H1 (cell line): Measurements from ENCODE around the gene VPS25. TPM values are rescaled to one million over a fixed set of nuclear protein-coding genes. Genes with fewer than 3 reads are reported as not detected.
A peak's percentile ranks its signal among the peaks of the same experiment; 100 is the strongest.

Source experiments
- CEBPB ChIP-seq: IDR thresholded peaks from 2 replicates; pipeline ENCODE4 v1.6.1; 2012; ENCODE audit warnings: low read depth, low read length
- SAP30 ChIP-seq: fragments of 300-600 bp; sonication (generic); IDR thresholded peaks from 2 replicates; pipeline ENCODE4 v1.7.1; 2012; ENCODE audit warnings: low read length, moderate library complexity, mild to moderate bottlenecking, inconsistent platforms; ENCODE audit not compliant: insufficient read depth, insufficient replicate concordance
- SP1 ChIP-seq: IDR thresholded peaks from 2 replicates; pipeline ENCODE4 v1.6.1; 2011; ENCODE audit warnings: low read depth, low read length
- TAF7 ChIP-seq: optimal IDR thresholded peaks from 2 replicates; pipeline ENCODE3; 2011; ENCODE audit warnings: low read depth, mild to moderate bottlenecking, inconsistent platforms, low read length, moderate library complexity, borderline replicate concordance
- YY1 ChIP-seq: IDR thresholded peaks from 2 replicates; pipeline ENCODE4 v1.6.1; 2011; ENCODE audit warnings: low read depth, mild to moderate bottlenecking, low read length
- polyA plus RNA-seq, 7 experiments: library from polyadenylated mRNA; depleted of rRNA in 3 of 7; stranded (reverse) in 5 of 7; unstranded in 2 of 7; fragments of >200 nt in 5 of 7; fragments of 200-250 nt in 2 of 7; gene quantifications; 1 replicate in 5 of 7; 2 replicates in 1 of 7; 4 replicates in 1 of 7; pipeline versions ENCODE4 v1.2.1 to v1.2.3, GENCODE V29; 2011 to 2013; ENCODE audit warnings: missing spikeins in 2 of 7, mixed read lengths in 2 of 7
- total RNA-seq: library from RNA; stranded (reverse); fragmentation: NEBNext Ultra II Directional; extraction: Animal tissue kit (Norgen Biotek cat#: 25700); gene quantifications from 2 replicates; pipeline ENCODE4 v1.2.1, GENCODE V29; 2021
- TF ChIP-seq, protein P1 (sequence below), 3 experiments: IDR thresholded peaks; 1 replicate in 2 of 3; 2 replicates in 1 of 3; pipeline versions ENCODE4 v1.5.1 to v1.6.1; 2011; ENCODE audit warnings: low read length in 3 of 3, mild to moderate bottlenecking in 3 of 3, inconsistent platforms in 2 of 3, low read depth in 1 of 3, moderate library complexity in 1 of 3; ENCODE audit not compliant: insufficient read depth in 1 of 3; ENCODE audit errors: control extremely low read depth in 1 of 3

VPS25 gene
- total and polyA plus RNA-seq, 2 of the 8 experiments (the other 6 are each of a cell fraction or from before 2014, with no cell fraction given) = 88.2 to 188 TPM

DNA sequence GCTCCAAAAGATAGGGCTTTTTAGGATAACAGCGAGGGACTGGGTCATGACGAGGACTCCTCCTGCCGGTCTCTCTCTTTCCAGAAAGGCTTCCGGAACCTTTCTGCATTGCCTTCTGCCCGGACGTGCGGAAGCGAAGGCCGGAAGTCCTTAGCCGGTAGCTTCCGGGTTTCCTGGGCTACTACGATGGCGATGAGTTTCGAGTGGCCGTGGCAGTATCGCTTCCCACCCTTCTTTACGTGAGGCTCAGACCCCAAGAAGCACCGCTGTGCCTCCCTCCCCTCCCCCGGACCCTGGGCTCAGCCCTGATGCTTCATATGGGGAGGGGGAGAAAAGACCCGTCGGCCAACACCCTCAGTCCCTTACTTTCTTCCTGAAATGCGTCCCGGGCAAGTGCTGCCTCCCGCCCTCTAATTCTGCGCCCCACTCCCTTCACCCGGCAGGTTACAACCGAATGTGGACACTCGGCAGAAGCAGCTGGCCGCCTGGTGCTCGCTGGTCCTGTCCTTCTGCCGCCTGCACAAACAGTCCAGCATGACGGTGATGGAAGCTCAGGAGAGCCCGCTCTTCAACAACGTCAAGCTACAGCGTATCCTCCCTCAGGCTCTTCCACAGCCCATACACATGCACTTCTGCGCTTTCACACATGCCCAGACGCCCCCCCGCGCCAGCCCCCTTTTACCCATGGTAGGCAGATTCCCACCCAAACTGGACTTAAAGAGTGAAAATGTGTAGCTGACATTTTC is at the start of gene VPS25 (continued):
- TF ChIP-seq YY1 (peak; percentile 66), SP1 (peak; percentile 61; the same call in 1 of the 2 replicates), CEBPB (no peak), TAF7 (peak; percentile 94), SAP30 (peak; percentile 28)
- TF ChIP-seq, protein P1, sequence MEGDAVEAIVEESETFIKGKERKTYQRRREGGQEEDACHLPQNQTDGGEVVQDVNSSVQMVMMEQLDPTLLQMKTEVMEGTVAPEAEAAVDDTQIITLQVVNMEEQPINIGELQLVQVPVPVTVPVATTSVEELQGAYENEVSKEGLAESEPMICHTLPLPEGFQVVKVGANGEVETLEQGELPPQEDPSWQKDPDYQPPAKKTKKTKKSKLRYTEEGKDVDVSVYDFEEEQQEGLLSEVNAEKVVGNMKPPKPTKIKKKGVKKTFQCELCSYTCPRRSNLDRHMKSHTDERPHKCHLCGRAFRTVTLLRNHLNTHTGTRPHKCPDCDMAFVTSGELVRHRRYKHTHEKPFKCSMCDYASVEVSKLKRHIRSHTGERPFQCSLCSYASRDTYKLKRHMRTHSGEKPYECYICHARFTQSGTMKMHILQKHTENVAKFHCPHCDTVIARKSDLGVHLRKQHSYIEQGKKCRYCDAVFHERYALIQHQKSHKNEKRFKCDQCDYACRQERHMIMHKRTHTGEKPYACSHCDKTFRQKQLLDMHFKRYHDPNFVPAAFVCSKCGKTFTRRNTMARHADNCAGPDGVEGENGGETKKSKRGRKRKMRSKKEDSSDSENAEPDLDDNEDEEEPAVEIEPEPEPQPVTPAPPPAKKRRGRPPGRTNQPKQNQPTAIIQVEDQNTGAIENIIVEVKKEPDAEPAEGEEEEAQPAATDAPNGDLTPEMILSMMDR (IDR thresholded peaks at IDR 0.05; ENCODE audit: control extremely low read depth in 1 of 3, insufficient read depth in 1 of 3, low read depth in 1 of 3, low read length in 3 of 3) = peak in 2 of 3 experiments; percentile 10 to 14; a peak in 1 of 4 replicates
